GM12878 (cell line): ENCODE measurements around the gene PALLD. TPM values are rescaled to one million over a fixed set of nuclear protein-coding genes. Genes with fewer than 3 reads are reported as not detected.
A peak's percentile ranks its signal among the peaks of the same experiment; 100 is the strongest.

Experiments used
- ATAC-seq: fragments of 200-7000 bp; cut with Tn5 transposase; 3 replicates; pipeline ENCODE4 v1.9.1; 2020; ENCODE audit warnings: mild to moderate bottlenecking, moderate library complexity
- BruUV-seq: library from RNA; stranded (reverse); fragments of 400-500 nt; replicated peaks from 2 replicates; lab custom pipeline; 2021; lab: Mats Ljungman, UMichigan
- CTCF ChIA-PET: fragments of 300-600 bp; sonication (Branson Sonifier 250); formaldehyde crosslinking; extraction: SDS; loops from one replicate; lab custom pipeline; 2021; ENCODE audit warnings: inconsistent platforms; lab: Yijun Ruan, JAX
- POLR2A ChIA-PET: fragments of 350-600 bp; formaldehyde crosslinking; extraction: SDS; loops from one replicate; lab custom pipeline; 2021; ENCODE audit warnings: inconsistent platforms; lab: Charles Lee
- RAD21 ChIA-PET: fragments of 300-600 bp; sonication (Branson Sonifier 250); formaldehyde crosslinking; loops from one replicate; lab custom pipeline; 2023; ENCODE audit warnings: antibody characterized with exemption; ENCODE audit not compliant: unreplicated experiment; lab: Charles Lee
- SMC1A ChIA-PET: fragments of 300-600 bp; sonication (Branson Sonifier 250); formaldehyde crosslinking; loops from one replicate; lab custom pipeline; 2023; ENCODE audit not compliant: unreplicated experiment, uncharacterized antibody; lab: Charles Lee
- DNase-seq: peaks from one replicate; pipeline ENCODE4 v3.0.0-alpha.2; 2011; ENCODE audit warnings: low read depth, low spot score
- FAIRE-seq: peaks from 3 replicates; lab custom pipeline; 2011; peaks lifted over from hg19 to GRCh38; lab: Jason Lieb, UNC
- H2AFZ ChIP-seq: 2 replicates; pipeline ENCODE4 v1.6.0; 2011; ENCODE audit warnings: low read depth, low read length, control low read depth; ENCODE audit not compliant: control insufficient read depth
- H3K27ac ChIP-seq: 2 replicates; pipeline ENCODE4 v1.5.1; 2011; ENCODE audit warnings: control low read depth; ENCODE audit not compliant: control insufficient read depth, insufficient read depth
- H3K27me3 ChIP-seq, 2 experiments: replicated peaks in 1 of 2; 2 replicates each; pipeline versions ENCODE4 v1.6.0 to v1.6.1; 2011; ENCODE audit warnings: low read length in 1 of 2; ENCODE audit not compliant: control insufficient read depth in 2 of 2, insufficient read depth in 2 of 2
- H3K36me3 ChIP-seq, 2 experiments: 2 replicates each; pipeline ENCODE4 v1.5.1; 2011; ENCODE audit warnings: low read length in 1 of 2; ENCODE audit not compliant: control insufficient read depth in 2 of 2, insufficient read depth in 2 of 2
- H3K4me1 ChIP-seq: 2 replicates; pipeline ENCODE4 v1.6.1; 2011; ENCODE audit warnings: mild to moderate bottlenecking, low read length, moderate library complexity, mixed read lengths; ENCODE audit not compliant: control insufficient read depth, insufficient read depth
- H3K4me2 ChIP-seq: 2 replicates; pipeline ENCODE4 v1.6.0; 2011; ENCODE audit warnings: control low read depth; ENCODE audit not compliant: control insufficient read depth, insufficient read depth
- H3K4me3 ChIP-seq: fragments of 200-600 bp; sonication (generic); 2 replicates; pipeline ENCODE4 v1.5.1; 2016
- H3K79me2 ChIP-seq: 2 replicates; pipeline ENCODE4 v1.6.0; 2011; ENCODE audit warnings: low read length; ENCODE audit not compliant: control insufficient read depth, insufficient read depth
- H3K9ac ChIP-seq: 2 replicates; pipeline ENCODE4 v1.8.0; 2011; ENCODE audit warnings: low read length, control low read depth, mixed read lengths; ENCODE audit not compliant: control insufficient read depth, insufficient read depth
- H3K9me3 ChIP-seq: replicated peaks from 3 replicates; pipeline ENCODE4 v1.5.1; 2011; ENCODE audit warnings: mild to moderate bottlenecking, low read length; ENCODE audit not compliant: control insufficient read depth, insufficient read depth
- H4K20me1 ChIP-seq: 2 replicates; pipeline ENCODE4 v1.6.0; 2011; ENCODE audit not compliant: control insufficient read depth, insufficient read depth
- BCL11A ChIP-seq: IDR thresholded peaks from 2 replicates; pipeline ENCODE4 v1.6.1; 2011; ENCODE audit warnings: low read depth, low read length
- CBFB ChIP-seq: IDR thresholded peaks from 2 replicates; pipeline ENCODE4 v1.6.1; 2016; ENCODE audit warnings: antibody characterized with exemption, low read depth
- IKZF1 ChIP-seq: fragments of 450-650 bp; conservative IDR thresholded peaks from 2 replicates; pipeline ENCODE4 v1.6.1; 2017; ENCODE audit warnings: antibody characterized with exemption, mild to moderate bottlenecking
- POLR2A ChIP-seq: IDR thresholded peaks from 2 replicates; pipeline ENCODE4 v1.6.1; 2011; ENCODE audit warnings: low read depth, mild to moderate bottlenecking, low read length
- RELA ChIP-seq: fragments of 450-650 bp; IDR thresholded peaks from 2 replicates; pipeline ENCODE4 v1.8.0; 2014; ENCODE audit warnings: borderline replicate concordance; ENCODE audit not compliant: partially characterized antibody
- SP1 ChIP-seq: IDR thresholded peaks from one replicate; pipeline ENCODE4 v1.6.1; 2011; ENCODE audit warnings: low read depth, low read length
- TBL1XR1 ChIP-seq: IDR thresholded peaks from 2 replicates; pipeline ENCODE4 v1.6.1; 2012; ENCODE audit warnings: low read depth, low read length, improper control_type of control experiment
- TCF3 ChIP-seq: IDR thresholded peaks from 2 replicates; pipeline ENCODE4 v1.6.1; 2012; ENCODE audit warnings: low read depth, mild to moderate bottlenecking, low read length, borderline replicate concordance; ENCODE audit not compliant: insufficient read depth
- WGBS: methylation state at CpG from one replicate; pipeline ENCODE4 v1.1.6; 2016; ENCODE audit warnings: low lambda C conversion rate; ENCODE audit not compliant: insufficient replicate concordance, insufficient coverage; ENCODE audit errors: missing lambda C conversion rate; 5-methylcytosine and 5-hydroxymethylcytosine counted together
- in situ Hi-C: fragments of 300-500 bp; cut with MboI; formaldehyde crosslinking; loops from 9 replicates; pipeline ENCODE4 v1.14.3; 2018; ENCODE audit warnings: mixed read lengths
- intact Hi-C: fragments of 100-400 bp; cut with micrococcal nuclease; formaldehyde crosslinking; loops from one replicate; pipeline ENCODE4 v1.14.2; 2022; ENCODE audit not compliant: unreplicated experiment
- polyA plus RNA-seq, 11 experiments: library from polyadenylated mRNA; depleted of rRNA in 4 of 11; unstranded in 6 of 11; stranded (reverse) in 5 of 11; fragments of >200 nt; fragmentation: Nextera tagmentation in 4 of 11; fragmentation: Illumina TruSeq in 1 of 11; extraction: Ambion mirVana in 4 of 11; extraction: Trizol in 1 of 11; gene quantifications; 1 replicate in 1 of 11; 2 replicates in 10 of 11; pipeline versions ENCODE4 v1.2.1 to v1.2.3, GENCODE V29; 2011 to 2016; ENCODE audit warnings: inconsistent platforms in 2 of 11, missing spikeins in 2 of 11, low read depth in 1 of 11
- total RNA-seq, 4 experiments: library from RNA; depleted of rRNA in 3 of 4; stranded (reverse); fragments of >200 nt in 3 of 4; fragmentation: Illumina TruSeq in 1 of 4; extraction: Trizol in 1 of 4; gene quantifications; 2 replicates each; pipeline versions ENCODE4 v1.2.1 to v1.2.3, GENCODE V29; 2013 to 2021
- TF ChIP-seq, protein P1 (sequence below): fragments of 150-350 bp; IDR thresholded peaks from 2 replicates; pipeline ENCODE4 v1.6.1; 2016; ENCODE audit warnings: low read depth, low read length
- TF ChIP-seq, protein P2 (sequence below): fragments of 150-350 bp; IDR thresholded peaks from 2 replicates; pipeline ENCODE4 v1.6.1; 2014; ENCODE audit warnings: mild to moderate bottlenecking, low read depth, low read length

PALLD gene
- total and polyA plus RNA-seq, 10 of the 15 experiments (the other 5 are each of a cell fraction or from before 2014, with no cell fraction given), result 1.0 to 7.7 (median 1.7) TPM

DNA sequence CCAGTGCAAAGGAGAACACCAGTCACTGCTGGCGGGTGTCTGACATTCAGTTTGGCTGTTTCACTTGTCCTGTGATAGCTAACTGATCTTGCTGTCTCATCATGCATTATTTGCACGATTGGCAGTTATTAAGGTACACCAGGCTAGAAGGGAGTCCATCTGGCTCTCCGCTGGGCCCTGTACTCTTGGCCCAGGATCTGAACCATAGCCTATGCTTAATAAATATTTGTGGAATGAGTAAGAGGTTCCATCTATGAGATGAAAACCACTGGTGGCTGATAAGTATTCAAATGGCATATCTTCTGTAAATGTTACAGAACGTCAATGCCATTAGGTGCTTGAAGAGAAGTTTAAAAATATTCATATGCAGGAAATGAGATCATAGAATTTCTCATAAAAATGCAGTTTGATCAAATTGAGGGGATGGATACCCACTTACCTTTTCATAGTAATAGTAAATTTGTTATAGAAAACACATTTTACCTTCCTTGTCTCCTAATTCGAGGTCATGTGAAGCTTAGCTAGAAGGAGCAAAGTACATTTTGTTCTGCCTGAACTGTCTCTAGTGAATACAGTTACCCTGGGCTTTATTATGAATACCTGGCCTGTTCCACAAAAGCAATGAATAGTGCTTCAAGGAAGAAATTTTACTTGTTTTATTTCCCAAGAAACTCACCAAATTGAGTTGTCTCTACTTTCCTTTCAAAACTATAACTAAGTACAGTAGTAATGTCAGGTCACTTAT lies 299.7 kb downstream of the PALLD start:
- ATAC-seq (peak; percentile 33), FAIRE-seq (no peak), DNase-seq (no peak)
- in situ Hi-C loops (no loop called here), intact Hi-C loops (loop anchor here (5.0 kb wide), 1 partner anchor 84 kb away; no protein-coding TSS in a partner anchor)
- TF ChIP-seq, protein P1, sequence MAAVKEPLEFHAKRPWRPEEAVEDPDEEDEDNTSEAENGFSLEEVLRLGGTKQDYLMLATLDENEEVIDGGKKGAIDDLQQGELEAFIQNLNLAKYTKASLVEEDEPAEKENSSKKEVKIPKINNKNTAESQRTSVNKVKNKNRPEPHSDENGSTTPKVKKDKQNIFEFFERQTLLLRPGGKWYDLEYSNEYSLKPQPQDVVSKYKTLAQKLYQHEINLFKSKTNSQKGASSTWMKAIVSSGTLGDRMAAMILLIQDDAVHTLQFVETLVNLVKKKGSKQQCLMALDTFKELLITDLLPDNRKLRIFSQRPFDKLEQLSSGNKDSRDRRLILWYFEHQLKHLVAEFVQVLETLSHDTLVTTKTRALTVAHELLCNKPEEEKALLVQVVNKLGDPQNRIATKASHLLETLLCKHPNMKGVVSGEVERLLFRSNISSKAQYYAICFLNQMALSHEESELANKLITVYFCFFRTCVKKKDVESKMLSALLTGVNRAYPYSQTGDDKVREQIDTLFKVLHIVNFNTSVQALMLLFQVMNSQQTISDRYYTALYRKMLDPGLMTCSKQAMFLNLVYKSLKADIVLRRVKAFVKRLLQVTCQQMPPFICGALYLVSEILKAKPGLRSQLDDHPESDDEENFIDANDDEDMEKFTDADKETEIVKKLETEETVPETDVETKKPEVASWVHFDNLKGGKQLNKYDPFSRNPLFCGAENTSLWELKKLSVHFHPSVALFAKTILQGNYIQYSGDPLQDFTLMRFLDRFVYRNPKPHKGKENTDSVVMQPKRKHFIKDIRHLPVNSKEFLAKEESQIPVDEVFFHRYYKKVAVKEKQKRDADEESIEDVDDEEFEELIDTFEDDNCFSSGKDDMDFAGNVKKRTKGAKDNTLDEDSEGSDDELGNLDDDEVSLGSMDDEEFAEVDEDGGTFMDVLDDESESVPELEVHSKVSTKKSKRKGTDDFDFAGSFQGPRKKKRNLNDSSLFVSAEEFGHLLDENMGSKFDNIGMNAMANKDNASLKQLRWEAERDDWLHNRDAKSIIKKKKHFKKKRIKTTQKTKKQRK, result no peak
- no peak for TF ChIP-seq BCL11A
- TF ChIP-seq RELA, result no peak
- no peak for TF ChIP-seq CBFB
- no peak for TF ChIP-seq TCF3
- no peak for TF ChIP-seq TBL1XR1
- no peak for TF ChIP-seq POLR2A
- TF ChIP-seq IKZF1, result no peak
- TF ChIP-seq SP1, result no peak
- TF ChIP-seq, protein P2, sequence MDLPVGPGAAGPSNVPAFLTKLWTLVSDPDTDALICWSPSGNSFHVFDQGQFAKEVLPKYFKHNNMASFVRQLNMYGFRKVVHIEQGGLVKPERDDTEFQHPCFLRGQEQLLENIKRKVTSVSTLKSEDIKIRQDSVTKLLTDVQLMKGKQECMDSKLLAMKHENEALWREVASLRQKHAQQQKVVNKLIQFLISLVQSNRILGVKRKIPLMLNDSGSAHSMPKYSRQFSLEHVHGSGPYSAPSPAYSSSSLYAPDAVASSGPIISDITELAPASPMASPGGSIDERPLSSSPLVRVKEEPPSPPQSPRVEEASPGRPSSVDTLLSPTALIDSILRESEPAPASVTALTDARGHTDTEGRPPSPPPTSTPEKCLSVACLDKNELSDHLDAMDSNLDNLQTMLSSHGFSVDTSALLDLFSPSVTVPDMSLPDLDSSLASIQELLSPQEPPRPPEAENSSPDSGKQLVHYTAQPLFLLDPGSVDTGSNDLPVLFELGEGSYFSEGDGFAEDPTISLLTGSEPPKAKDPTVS, result no peak
- H3K4me2 ChIP-seq, result no peak overlapping the region
- no peak overlapping the region for H2AFZ ChIP-seq
- no peak overlapping the region for H3K4me3 ChIP-seq
- H3K27me3 ChIP-seq, result no peaks in the 10 kb centered on the region; a peak in 1 of 4 replicates
- 0% methylated on average over 5 of the region's 5 CpGs for WGBS
- H3K79me2 ChIP-seq, result no peaks in the 10 kb centered on the region
- no peaks in the 10 kb centered on the region for H3K9me3 ChIP-seq
- H3K36me3 ChIP-seq, result no peaks in the 10 kb centered on the region
- no peaks in the 10 kb centered on the region for H4K20me1 ChIP-seq
- ChIA-PET RAD21 (no interaction called here), CTCF (no interaction called here), POLR2A (no interaction called here), SMC1A (interaction anchor here (0.8 to 1.7 kb wide), 2 partner anchors 52 to 89 kb away, joined by 3 to 4 read pairs; no protein-coding TSS in a partner anchor)
- H3K9ac ChIP-seq, result no peak overlapping the region
- BruUV-seq, result no TSS peak
- no peaks in the 10 kb centered on the region for H3K4me1 ChIP-seq
- no peak overlapping the region for H3K27ac ChIP-seq
